ENCODE results near the gene WDR45.

WDR45 gene

GRCh38 chrX:49043220-49043986, 36.3 kb downstream of the WDR45 start, which contains the start of gene TFE3:
TFE3 (minus strand) TSS chrX:49043357; CDS start chrX:49043226, 131 bp downstream.
- DNase-seq: peak; percentile 96 to 97 (median 97)

- DNase-seq: no peak
These were observed 37.0 kb downstream of the WDR45 start for GRCh38 chrX:49042581-49043219.

DNA sequence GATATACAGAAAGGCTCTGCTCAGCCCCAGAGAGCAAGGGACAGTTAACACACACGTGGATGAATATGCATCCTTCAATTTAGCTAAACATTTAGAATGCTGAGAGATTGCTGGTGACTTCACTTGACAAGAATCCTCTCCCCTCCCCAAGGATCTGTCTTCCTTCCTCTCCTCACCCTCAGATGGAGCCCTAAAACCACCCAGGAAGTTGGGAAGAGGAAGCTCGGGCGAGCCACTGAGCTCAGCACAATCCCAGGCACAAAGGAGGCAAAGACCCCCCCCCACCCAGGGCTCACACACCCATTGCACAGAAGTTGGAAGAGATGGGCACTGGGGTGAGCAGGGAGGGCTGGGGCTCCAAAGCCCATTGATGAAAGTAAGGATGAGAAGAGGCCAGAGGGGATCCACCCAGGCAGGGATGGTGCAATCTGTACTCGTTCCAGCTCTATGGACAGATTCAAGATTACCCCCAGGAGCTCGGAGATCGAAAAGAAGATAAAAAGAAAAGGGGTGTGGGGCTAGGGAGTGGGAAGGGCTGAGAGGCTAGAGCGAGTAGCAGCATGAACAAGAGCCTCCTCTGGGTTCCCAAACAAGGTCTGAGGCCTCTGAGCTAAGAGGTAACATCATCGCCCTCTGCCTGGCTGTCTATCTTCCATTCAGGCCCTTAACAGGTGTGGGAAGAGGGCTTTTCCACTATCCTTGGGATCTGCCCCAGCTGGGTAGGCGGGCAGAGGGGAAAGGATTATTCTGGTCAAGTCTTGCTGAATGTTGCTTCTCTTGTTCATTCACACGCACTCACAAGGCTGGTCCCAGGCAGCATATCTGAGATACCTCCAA, 37.7 kb downstream of the WDR45 start:
- peak; percentile 31 to 47 (median 38) for DNase-seq

- DNase-seq: no peak
These were observed 39.2 kb downstream of the WDR45 start for GRCh38 chrX:49040376-49040955.

DNA sequence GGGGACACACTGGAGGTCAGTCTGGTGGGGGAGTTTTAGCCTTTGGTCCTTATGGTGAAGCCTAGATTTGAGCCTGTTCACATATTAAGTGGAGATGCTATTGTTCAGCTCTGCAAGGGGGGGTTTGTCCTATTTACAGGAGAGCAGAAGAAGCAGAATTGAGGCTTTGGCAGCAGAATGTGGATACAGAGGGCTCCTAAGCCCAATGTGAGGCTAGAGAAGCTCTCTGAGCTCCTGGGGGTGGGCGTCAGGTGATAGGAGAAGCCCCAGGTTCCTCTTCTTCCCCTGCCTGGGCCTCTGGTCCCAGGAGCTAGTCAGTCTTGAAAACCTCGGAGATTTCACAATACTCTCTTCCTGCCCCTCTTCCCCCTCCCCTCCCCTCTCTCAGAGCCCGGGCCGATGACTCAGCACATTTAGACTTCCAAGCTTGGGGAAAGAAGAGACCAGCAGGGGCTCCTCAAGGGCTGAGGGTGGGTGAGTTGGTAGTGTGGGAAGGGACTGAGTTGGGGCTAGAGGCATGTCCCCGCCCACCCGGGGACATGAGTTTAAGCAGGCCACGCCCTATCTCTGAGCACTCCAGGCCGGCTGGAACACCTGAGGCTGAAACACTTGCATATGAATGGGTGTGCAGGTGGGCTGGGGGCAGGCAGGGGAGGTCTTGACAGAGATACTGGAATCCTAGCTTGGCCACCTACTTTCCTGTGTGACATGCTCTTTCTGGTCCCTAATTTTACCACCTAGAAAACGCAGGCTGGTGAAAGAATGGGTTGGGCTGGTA, 39.9 kb downstream of the WDR45 start:
- DNase-seq: peak; percentile 78 to 82 (median 79)

DNA sequence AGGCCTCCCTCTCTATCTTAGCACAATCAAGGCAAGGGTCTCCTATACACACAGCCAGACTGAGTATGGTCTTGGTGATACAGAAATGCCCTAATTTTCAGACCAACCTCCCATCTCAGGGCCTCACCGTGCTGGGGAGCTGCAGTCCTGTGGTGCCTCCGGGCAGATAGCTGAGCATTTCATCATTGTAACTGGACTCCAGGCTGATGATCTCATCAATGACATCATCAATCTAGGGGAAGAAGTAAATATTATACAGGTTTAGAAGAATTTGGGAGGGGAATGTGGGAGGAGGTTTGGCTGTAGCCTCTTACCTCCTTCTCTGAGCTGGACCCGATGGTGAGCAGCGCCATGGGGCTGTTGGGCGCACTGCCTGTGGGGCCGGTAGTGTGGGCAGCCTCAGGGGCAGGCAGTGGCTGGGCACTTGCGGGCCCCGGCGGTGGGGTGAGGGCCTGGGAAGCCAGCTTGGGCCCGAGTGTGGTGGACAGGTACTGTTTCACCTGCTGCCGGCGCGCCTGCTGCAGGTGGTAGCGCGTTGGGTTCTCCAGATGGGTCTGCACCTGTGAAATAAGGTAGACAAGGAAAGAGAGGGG, 41.7 kb downstream of the WDR45 start:
- DNase-seq: peak; percentile 21 to 24 (median 23)

DNA sequence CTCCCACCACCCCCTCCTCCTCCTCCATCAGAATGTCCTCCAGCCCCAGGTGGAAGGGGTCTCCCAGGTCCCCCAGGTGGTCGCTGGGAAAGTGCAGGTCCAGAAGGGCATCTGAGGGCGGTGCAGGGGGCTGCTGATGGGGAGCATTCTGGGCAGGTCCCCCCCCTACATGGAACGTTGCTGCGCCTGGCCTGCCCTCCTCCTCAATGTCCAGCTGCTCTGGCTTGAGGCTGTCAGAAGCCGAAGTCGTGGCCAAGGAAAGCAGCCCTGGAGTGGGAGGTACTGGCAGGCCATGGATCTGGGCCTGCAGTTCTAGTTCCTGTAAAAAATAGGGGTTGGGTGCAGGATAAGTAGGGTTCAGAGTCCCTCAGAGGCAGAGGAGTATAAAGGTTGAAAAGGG, 49.4 kb downstream of the WDR45 start:
- no peak for DNase-seq

DNA sequence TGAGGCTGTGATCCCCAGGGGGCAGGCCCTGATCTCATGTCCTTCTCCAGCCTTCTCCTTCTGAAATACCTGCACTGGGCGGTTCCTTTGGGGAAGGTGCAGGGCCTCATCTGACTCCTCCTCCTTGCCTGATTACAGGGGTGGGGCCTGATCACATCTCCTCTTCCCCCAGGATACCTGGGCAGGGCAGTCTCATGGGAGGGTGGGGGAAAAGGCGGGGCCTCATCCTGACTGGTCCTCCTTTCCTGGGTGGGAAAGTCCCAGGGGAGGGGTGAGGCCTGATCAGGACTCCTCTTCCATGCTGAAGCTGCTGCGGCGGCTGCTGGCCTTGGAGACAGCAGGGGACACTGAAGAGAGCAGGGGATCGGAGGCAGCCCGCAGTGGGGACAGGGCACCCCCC, 49.8 kb downstream of the WDR45 start:
- DNase-seq: no peak

All from suppressor macrophage treated with lipopolysaccharide for 1 hour (primary cell).